GM12864 (cell line): Measurements from ENCODE around the gene EFCAB12.

Experiments
- DNase-seq: peaks from one replicate; pipeline ENCODE4 v3.0.0-alpha.2; 2011; ENCODE audit warnings: low read depth
- H3K4me3 ChIP-seq: 2 replicates; pipeline ENCODE4 v1.5.1; 2011; ENCODE audit warnings: mild to moderate bottlenecking, low read depth, low read length, control low read depth
- CTCF ChIP-seq: IDR thresholded peaks from 2 replicates; pipeline ENCODE4 v1.5.1; 2011; ENCODE audit warnings: low read depth, mild to moderate bottlenecking, moderate library complexity, low read length, control low read depth, inconsistent platforms; ENCODE audit errors: missing control alignments

EFCAB12 gene

GRCh38 chr3:129357616-129358015 is 70.8 kb downstream of the EFCAB12 start:
- H3K4me3 ChIP-seq = no peak overlapping the region
- TF ChIP-seq CTCF = no peak
- no peak for DNase-seq

GRCh38 chr3:129356756-129357425 is 71.5 kb downstream of the EFCAB12 start:
- no peak overlapping the region for H3K4me3 ChIP-seq
- no peak for DNase-seq
- no peak for TF ChIP-seq CTCF

GRCh38 chr3:129353589-129353941 is 74.9 kb downstream of the EFCAB12 start:
- DNase-seq = no peak
- H3K4me3 ChIP-seq = no peak overlapping the region
- no peak for TF ChIP-seq CTCF

DNA sequence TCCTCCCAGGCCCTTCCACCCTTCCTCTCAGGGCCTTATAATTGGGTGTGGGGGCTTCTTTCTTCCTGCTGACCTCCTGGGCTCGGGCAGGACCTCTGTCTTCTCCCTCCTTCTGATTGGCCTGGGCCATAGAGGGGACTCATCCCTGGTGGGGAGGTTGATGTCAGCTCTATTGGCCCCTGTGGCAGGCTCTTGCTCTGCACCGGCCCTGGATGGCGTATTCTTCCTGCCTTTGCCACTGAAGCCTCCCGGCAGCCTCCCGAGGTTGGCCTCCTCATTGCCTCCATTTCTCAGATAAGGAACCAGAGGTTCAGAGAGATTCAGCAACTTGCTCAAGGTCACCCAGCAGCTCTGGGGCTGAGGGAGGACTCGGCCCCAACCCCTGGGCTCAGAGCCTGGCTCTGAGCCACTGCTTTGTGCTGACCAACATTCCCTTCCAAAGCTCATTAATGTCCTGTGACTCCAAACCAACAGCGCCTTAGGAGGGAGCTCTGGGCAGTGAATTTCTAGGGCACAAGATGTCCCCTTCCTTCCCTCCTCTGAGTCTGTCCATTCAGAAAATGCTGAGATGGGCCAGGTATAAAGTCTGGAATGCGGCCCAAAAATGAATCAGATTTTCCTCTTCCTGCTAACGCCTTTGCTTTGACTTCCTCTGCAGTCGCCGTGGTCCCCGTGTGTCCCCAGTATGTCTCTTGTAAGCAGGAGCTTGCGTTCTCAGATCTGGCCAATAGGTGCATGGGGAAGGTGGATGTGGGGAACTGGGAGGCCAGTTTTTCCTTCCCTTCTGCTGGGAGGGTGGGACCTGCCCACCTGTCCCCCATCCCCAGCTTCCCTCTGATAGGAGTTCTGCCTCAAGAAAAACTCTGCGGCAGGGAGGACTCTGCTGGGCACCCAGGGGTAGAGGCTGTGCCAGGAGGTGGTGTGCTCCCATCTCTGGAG is 75.5 kb downstream of the EFCAB12 start:
- DNase-seq = no peak

DNA sequence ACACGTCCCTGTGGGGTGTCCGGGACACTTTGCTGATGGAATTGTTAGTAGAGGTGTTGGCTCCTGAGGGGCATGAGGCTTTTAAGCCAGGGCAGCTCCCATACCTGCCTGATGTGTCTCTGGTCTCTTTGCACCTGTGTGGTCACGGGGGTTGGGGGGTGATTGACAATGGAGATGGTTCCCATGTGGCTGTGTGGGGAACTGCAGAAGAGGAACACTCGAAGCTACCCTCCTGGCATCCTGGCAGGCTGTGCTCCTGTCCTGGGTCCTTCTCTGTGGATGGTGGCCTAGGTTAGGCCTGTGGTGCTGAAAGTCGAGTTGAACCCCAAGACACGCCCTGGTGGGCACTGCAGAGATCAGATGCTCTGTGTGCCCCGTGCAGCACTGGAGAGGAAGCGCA is 76.4 kb downstream of the EFCAB12 start:
- TF ChIP-seq CTCF = peak; percentile 67
- no peak for DNase-seq
- H3K4me3 ChIP-seq = no peak overlapping the region

More for the DNA sequence above, 75.5 kb downstream of the EFCAB12 start:
- TF ChIP-seq CTCF = no peak
- no peak overlapping the region for H3K4me3 ChIP-seq
